Kidney (tissue), 14 donors: ENCODE results near the gene DLGAP4. TPM values are rescaled to one million over a fixed set of nuclear protein-coding genes. Genes with fewer than 3 reads are reported as not detected.

Source experiments
- DNase-seq, 5 donors: peaks; one replicate each; pipeline ENCODE4 v3.0.0-alpha.2; 2013 to 2020
- FAIRE-seq: peaks from 2 replicates; lab custom pipeline; 2012; peaks lifted over from hg19 to GRCh38; lab: Jason Lieb, UNC
- H3K27ac ChIP-seq, 2 donors: one replicate each; pipeline ENCODE4 v1.7.0; 2013; ENCODE audit warnings: low read depth in 2 of 2, low read length in 2 of 2, inconsistent platforms in 1 of 2
- H3K27me3 ChIP-seq: one replicate; pipeline ENCODE4 v1.7.1; 2013; ENCODE audit warnings: low read length, inconsistent platforms; ENCODE audit not compliant: control insufficient read depth, insufficient read depth
- H3K36me3 ChIP-seq, 3 donors: one replicate each; pipeline versions ENCODE4 v1.7.0 to v1.7.1; 2013; ENCODE audit warnings: low read length in 3 of 3, control low read depth in 1 of 3, inconsistent platforms in 1 of 3; ENCODE audit not compliant: insufficient read depth in 3 of 3, control insufficient read depth in 2 of 3
- H3K4me1 ChIP-seq, 3 donors: one replicate each; pipeline versions ENCODE4 v1.7.0 to v1.7.1; 2013; ENCODE audit warnings: low read length in 3 of 3, inconsistent platforms in 1 of 3, low read depth in 1 of 3; ENCODE audit not compliant: control insufficient read depth in 2 of 3, insufficient read depth in 2 of 3
- H3K4me3 ChIP-seq, 3 donors: one replicate each; pipeline versions ENCODE4 v1.7.0 to v1.8.1; 2013; ENCODE audit warnings: low read length in 3 of 3, control low read depth in 1 of 3, inconsistent platforms in 1 of 3
- H3K9ac ChIP-seq, 3 donors: one replicate each; pipeline versions ENCODE4 v1.7.0 to v1.7.1; 2013; ENCODE audit warnings: low read length in 3 of 3, control low read depth in 1 of 3, inconsistent platforms in 1 of 3
- H3K9me3 ChIP-seq, 3 donors: one replicate each; pipeline versions ENCODE4 v1.7.0 to v1.7.1; 2013; ENCODE audit warnings: low read length in 3 of 3, control low read depth in 1 of 3, inconsistent platforms in 1 of 3; ENCODE audit not compliant: control insufficient read depth in 2 of 3, insufficient read depth in 1 of 3
- intact Hi-C: fragments of 100-400 bp; cut with DNase I; formaldehyde crosslinking; loops from one replicate; pipeline ENCODE4 v1.11.1; 2022
- polyA plus RNA-seq: library from polyadenylated mRNA; stranded (reverse); fragments of 350-450 nt; fragmentation: Illumina TruSeq; extraction: RNeasy Lipid Tissue Mini Kit (QIAGEN cat#74804); gene quantifications from one replicate; pipeline ENCODE4 v1.2.3, GENCODE V29; 2014; ENCODE audit warnings: low read depth, low replicate concordance; ENCODE audit not compliant: insufficient read depth
- total RNA-seq: library from RNA; stranded (reverse); fragmentation: NEBNext Ultra II Directional; extraction: Animal tissue kit (Norgen Biotek cat#: 25700); gene quantifications from one replicate; pipeline ENCODE4 v1.2.1, GENCODE V29; 2021
- TF ChIP-seq, protein P1 (sequence below): IDR thresholded peaks from 3 replicates; pipeline ENCODE4 v1.5.1; 2012; ENCODE audit warnings: mild to moderate bottlenecking, moderate library complexity, borderline replicate concordance; ENCODE audit not compliant: insufficient read depth; ENCODE audit errors: extremely low read depth
- donor health status: control.
- donor health status: control.
- donor health status: control.
- donor health status: control.
- donor health status: control.
- donor health status: DM: yes; HTN: yes; CAD: no.
- donor health status: Normal renal cell carcinoma (clear cell type).

The DLGAP4 gene
- total and polyA plus RNA-seq, 2 donors from 2014 or later, result 19.6 to 62.4 TPM

GRCh38 chr20:36541227-36541767 lies 235.2 kb downstream of the DLGAP4 start, which contains the start of gene MYL9:
Gene MYL9 (plus strand): TSS chr20:36541519. CDS start chr20:36544885, 3,366 bp downstream.
- Histone ChIP-seq H3K36me3 (no peaks in the 10 kb centered on the region), H3K9me3 (no peaks in the 10 kb centered on the region), H3K27me3 (no peaks in the 10 kb centered on the region), H3K9ac (peak within 1 kb of the TSS; percentile 36 to 75 (median 65)), H3K4me1 (peaks cover 0 to 24% (median 22%) of the 10 kb centered on the region in 3 donors), H3K4me3 (peak within 1 kb of the TSS; percentile 54 to 72 (median 64)), H3K27ac (peak within 1 kb of the TSS; percentile 91 to 94)
- DNase-seq, result peak; percentile 77 to 98 (median 87)
- FAIRE-seq, result no peak
- TF ChIP-seq, protein P1, sequence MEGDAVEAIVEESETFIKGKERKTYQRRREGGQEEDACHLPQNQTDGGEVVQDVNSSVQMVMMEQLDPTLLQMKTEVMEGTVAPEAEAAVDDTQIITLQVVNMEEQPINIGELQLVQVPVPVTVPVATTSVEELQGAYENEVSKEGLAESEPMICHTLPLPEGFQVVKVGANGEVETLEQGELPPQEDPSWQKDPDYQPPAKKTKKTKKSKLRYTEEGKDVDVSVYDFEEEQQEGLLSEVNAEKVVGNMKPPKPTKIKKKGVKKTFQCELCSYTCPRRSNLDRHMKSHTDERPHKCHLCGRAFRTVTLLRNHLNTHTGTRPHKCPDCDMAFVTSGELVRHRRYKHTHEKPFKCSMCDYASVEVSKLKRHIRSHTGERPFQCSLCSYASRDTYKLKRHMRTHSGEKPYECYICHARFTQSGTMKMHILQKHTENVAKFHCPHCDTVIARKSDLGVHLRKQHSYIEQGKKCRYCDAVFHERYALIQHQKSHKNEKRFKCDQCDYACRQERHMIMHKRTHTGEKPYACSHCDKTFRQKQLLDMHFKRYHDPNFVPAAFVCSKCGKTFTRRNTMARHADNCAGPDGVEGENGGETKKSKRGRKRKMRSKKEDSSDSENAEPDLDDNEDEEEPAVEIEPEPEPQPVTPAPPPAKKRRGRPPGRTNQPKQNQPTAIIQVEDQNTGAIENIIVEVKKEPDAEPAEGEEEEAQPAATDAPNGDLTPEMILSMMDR, result no peak
- intact Hi-C loops, result no loop called here

- FAIRE-seq (no peak), DNase-seq (peak in 3 of 5 donors; percentile 40 to 74 (median 72))
- Histone ChIP-seq H3K27ac (peak overlapping the region; percentile 91 to 94), H3K4me1 (peaks cover 0 to 24% (median 22%) of the 10 kb centered on the region in 3 donors), H3K9ac (peak overlapping the region; percentile 36 to 75 (median 65)), H3K4me3 (peak overlapping the region; percentile 54 to 72 (median 64)), H3K27me3 (no peaks in the 10 kb centered on the region), H3K9me3 (no peaks in the 10 kb centered on the region), H3K36me3 (no peaks in the 10 kb centered on the region)
- TF ChIP-seq, protein P1, result peak; percentile 13
- intact Hi-C loops, result no loop called here
Measured at GRCh38 chr20:36541768-36542488, 235.8 kb downstream of the DLGAP4 start.

- DNase-seq (no peak), FAIRE-seq (no peak)
- peak overlapping the region; percentile 54 to 72 (median 64) for H3K4me3 ChIP-seq
- no peaks in the 10 kb centered on the region for H3K27me3 ChIP-seq
- TF ChIP-seq, protein P1, result no peak
- H3K36me3 ChIP-seq, result peaks cover 0 to 3% (median 0%) of the 10 kb centered on the region in 3 donors
- peak overlapping the region in 2 of 3 donors; percentile 60 to 75 for H3K9ac ChIP-seq
- peak overlapping the region; percentile 91 to 94 for H3K27ac ChIP-seq
- intact Hi-C loops, result no loop called here
- peaks cover 0 to 24% (median 22%) of the 10 kb centered on the region in 3 donors for H3K4me1 ChIP-seq
- no peaks in the 10 kb centered on the region for H3K9me3 ChIP-seq
Measured at GRCh38 chr20:36542516-36543183, 236.5 kb downstream of the DLGAP4 start.
